Stimulated activated CD8-positive, alpha-beta memory T cell treated with anti-CD3 and anti-CD28 coated beads, Interleukin-7, amount 100 ng/mL, for 4 hours (primary cell): ENCODE results near the gene NUP58.

ENCODE experiments used
- DNase-seq, 2 donors: peaks; one replicate each; pipeline ENCODE4 v3.0.0-alpha.2; 2020; ENCODE audit warnings: low read depth in 2 of 2

The NUP58 gene

GRCh38 chr13:25301347-25302113, at the start of gene NUP58:
NUP58 (plus strand) TSS chr13:25301625; CDS start chr13:25301774, 149 bp downstream.
- DNase-seq = peak; percentile 86 to 91

DNA sequence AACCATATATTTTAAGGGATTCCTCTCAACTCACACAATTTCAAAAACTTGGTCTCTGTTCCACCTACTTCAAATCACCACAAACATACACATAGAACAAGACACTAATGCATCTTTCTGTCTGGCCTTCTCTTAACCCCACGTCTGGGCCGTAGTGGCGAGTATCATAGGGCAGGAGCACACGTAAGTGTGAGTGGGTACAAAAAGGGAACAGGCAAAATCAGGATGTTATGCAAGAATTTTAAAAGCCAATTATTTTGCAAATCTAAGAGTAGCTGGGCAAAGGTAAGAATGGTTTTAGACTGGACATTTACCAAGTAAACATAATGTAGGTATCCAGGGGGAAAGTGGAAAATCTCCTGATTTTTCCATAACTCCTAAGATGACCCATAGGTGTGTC, 49.2 kb upstream of the NUP58 start:
- no peak for DNase-seq

DNA sequence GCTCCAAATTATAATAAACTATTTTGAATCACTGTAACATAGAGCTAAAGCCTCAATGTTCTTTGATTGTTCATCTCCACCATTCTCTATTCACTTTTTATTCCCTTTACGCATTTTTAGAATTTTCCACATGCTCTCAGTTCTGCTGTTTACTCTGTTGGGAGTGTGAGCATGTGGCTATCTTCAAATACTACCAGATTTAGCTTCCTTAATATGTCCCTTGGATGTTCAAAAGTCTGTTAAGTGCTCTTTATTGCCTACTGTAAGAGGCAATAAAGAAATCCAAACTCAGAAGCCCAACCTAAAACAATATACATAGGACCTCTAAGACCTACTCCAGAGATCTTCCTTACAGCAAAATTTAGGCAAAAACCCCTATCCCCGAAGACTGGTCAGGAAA, 48.7 kb upstream of the NUP58 start:
- no peak for DNase-seq

- no peak for DNase-seq
Observed at GRCh38 chr13:25253702-25254101, 47.7 kb upstream of the NUP58 start.

GRCh38 chr13:25262261-25262660, 39.2 kb upstream of the NUP58 start:
- no peak for DNase-seq

DNA sequence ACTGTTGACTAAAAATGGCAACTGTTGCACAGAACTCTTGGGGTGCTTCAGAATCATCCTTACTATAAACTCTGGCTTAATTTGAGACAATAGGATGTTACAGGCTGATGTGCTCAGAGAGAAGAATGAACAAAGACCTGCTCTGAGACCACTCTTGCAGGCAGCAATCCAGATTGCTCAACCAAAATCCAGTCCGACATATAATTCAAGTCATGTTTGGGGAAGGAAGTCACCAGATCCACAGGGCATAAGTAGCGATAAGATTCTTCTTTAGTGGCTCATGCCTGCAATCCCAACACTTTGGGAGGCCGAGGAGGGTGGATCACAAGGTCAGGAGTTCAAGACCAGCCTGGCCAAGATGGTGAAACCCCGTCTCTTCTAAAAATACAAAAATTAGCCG, 34.7 kb upstream of the NUP58 start:
- no peak for DNase-seq

- DNase-seq = no peak
Observed at GRCh38 chr13:25267715-25268114, 33.7 kb upstream of the NUP58 start.

- DNase-seq = no peak
Observed at GRCh38 chr13:25268561-25268960, 32.9 kb upstream of the NUP58 start.

- no peak for DNase-seq
Observed at GRCh38 chr13:25276748-25277147, 24.7 kb upstream of the NUP58 start.

DNA sequence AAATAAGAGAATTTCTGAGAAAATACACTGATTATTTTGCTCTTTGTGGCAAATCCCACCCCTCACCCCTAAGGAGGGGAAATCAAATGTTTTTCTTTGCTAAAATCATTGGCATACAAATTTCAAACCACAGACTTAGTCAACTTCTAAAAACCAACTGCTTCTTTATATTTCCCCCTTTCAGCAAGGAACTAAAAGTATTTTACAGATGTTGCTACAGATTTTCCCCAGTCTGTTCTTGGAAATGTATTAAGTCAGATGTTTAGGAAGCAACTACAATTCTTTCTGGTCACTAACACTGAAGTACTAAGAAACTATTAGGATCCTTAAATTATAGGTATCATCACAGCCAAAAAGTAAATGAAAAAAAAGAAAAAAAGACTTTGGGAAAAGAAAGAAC, 21.0 kb upstream of the NUP58 start:
- no peak for DNase-seq

- DNase-seq = no peak
Observed at GRCh38 chr13:25281193-25281934, 20.1 kb upstream of the NUP58 start.

DNA sequence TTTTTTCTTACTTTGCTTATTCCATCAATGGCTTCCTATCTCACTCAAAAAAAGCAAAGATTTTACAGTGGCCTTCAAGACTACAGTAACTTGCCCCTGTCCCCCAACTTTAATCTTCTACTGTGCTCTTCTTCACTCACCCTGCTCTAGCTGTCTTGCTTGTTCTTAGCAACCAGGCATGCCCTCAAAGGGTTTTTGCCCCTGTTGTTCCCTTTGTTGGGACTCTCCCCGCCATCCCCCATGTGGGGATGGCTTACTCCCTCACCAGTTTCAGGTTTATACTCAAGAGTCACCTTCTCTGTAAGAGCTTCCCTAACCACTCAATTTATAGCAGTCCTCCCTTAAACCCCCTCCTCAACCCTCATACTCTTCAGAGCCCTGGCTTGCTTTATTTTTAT, 19.5 kb upstream of the NUP58 start:
- DNase-seq = no peak

DNA sequence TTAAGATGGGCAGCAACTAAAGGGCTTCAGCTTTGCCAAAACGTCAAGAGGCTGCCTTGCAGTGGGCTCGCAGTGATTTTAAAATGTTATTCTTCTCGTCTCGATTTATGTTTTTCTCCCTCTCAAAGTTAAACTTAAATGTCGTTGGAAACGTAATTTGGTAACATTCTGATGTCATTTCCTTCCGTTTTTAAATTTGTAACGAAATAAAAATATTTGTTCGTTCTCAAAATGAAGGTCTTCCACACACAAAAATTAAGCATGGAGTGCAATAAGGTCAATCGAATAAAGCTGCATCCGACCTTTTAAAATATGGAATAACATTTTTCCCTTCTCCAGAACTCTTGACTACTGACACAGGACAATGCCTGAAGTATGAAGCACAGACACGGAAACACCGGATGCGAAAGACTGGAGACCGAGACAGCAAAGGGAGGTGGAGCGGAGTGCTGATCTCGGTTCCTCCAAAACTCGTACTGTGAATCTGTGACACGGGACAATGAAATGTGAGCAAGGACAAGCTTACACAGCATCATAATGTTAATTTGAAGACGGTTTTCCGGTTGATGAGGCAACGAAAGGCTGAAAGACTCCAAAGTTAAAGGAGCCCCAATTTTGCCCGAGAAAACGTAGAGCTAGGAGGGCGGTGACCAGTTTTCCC, 15.0 kb upstream of the NUP58 start:
- peak; percentile 2 for DNase-seq

GRCh38 chr13:25286969-25287961, 14.2 kb upstream of the NUP58 start, which contains the start of gene MTMR6:
MTMR6 (minus strand) TSS chr13:25287488; CDS start chr13:25287247, 241 bp downstream.
- DNase-seq = peak; percentile 83 to 89

DNA sequence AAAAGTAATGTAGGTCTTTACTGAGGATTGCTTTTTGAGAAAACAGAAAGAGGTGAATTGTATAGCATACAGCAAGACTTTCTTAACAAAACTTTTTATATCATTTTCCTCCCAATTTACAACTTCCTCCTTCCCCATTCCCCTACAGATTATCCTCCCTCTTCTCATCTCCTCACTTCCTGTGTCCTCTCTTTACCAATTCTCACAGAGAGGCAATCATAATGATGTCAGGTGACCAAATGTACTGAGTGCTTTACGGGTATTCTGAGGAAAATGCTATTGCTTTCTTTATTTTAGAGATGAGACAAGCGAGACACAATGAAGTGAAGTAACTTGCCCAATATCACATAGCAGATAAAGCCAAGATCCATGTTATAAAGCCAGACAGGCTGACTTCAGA, 12.5 kb upstream of the NUP58 start:
- no peak for DNase-seq

DNA sequence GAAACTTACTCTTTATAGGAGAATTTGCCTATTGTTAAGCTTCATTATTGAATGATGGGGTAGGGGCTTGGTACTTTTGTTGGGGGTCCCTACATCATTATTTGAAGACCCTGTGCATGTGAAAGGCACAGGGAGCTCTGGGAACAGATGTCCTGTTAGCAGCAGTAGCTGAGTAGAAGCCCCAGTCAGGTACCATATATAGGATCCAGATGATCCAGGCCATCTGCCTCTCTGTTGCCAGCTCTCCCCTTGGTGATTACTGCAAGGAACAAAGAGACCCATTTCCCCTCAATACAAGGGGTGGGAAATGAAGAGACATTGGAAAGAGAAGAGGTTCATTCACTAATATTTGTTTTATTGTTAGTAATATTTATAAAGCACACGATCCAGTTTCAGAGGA, 9.7 kb upstream of the NUP58 start:
- DNase-seq = no peak

DNA sequence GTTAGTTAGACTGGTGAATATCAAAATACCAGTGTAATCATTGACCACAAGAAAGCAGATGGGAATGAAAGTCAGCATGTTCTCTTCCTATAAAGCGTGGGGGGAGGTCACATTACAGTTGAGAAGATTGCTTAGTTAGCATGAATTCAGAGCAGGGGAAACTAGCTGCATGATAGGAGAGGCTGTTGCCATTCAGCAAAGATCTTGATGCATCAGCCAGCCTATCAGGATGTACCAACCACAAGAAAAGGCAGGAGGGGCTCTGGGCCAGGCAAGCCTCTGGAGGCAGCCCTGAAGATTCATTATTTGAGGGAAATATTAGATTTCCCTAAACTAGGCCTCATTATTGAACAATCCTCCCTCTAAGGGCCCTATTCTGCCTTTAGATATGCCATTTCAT, 9.1 kb upstream of the NUP58 start:
- DNase-seq = no peak

- no peak for DNase-seq
Observed at GRCh38 chr13:25295228-25295627, 6.2 kb upstream of the NUP58 start.

DNA sequence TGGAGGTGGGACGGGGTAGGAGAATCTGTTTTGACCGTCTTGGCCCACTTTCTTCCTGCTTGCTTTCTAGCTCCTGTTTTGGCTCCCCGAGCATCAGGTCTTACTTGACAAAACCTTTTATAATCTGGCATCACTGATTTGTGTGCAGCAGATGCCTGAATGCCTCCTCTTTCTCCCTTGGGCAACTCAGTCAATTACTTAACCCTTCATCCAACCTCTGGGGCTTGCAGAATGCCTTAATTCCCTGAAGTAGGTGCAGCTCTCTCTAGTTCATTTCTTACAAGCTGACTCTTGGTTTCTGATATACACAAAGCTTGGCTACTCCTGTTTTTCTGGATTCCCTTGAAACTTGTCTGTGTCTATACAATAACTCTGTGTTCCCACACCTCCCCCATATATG, 5.7 kb upstream of the NUP58 start:
- DNase-seq = no peak

- DNase-seq = peak in 1 of 2 donors; percentile 5
Observed at GRCh38 chr13:25300861-25301346, 521 bp upstream of the NUP58 start.

- no peak for DNase-seq
Observed at GRCh38 chr13:25302121-25302520, 696 bp downstream of the NUP58 start.
